ENCODE measurements around the gene RAD51B. TPM values are rescaled to one million over a fixed set of nuclear protein-coding genes. Genes with fewer than 3 reads are reported as not detected.

RAD51B gene
- total RNA-seq, 1 experiment from 2014 or later: 16.7 TPM

- Histone ChIP-seq H3K4ac (ENCODE audit: low read depth, low read length) (no peak overlapping the region), H3K79me2 (ENCODE audit: insufficient read depth, low read length) (no peaks in the 10 kb centered on the region), H2AK5ac (ENCODE audit: insufficient read length, low read length) (no peak overlapping the region), H2BK20ac (ENCODE audit: low read depth, low read length, poor library complexity, severe bottlenecking) (no peak overlapping the region), H3K56ac (ENCODE audit: insufficient read length, low read depth, low read length) (no peak overlapping the region), H3K27me3 (ENCODE audit: insufficient read depth, low read length) (no peaks in the 10 kb centered on the region), H2BK120ac (ENCODE audit: low read depth, low read length, poor library complexity, severe bottlenecking) (no peak overlapping the region), H2BK5ac (ENCODE audit: insufficient read length, low read length) (no peak overlapping the region), H3K9me3 (ENCODE audit: control insufficient read depth, low read depth, low read length) (no peaks in the 10 kb centered on the region), H3K14ac (ENCODE audit: insufficient read depth, low read length) (no peak overlapping the region), H2BK12ac (ENCODE audit: insufficient read length, low read depth, low read length) (no peak overlapping the region), H4K5ac (ENCODE audit: insufficient read length, low read depth, low read length) (no peak overlapping the region), H4K20me1 (ENCODE audit: control insufficient read depth, insufficient read depth, insufficient read length) (no peaks in the 10 kb centered on the region), H3K23me2 (ENCODE audit: insufficient read length, low read depth, low read length, poor library complexity, severe bottlenecking) (no peaks in the 10 kb centered on the region), H3K27ac (ENCODE audit: insufficient read length, low read depth, low read length) (no peak overlapping the region), H2BK15ac (ENCODE audit: low read depth, low read length) (no peak overlapping the region), H4K8ac (replicated peaks; ENCODE audit: insufficient read length, low read depth, low read length) (no peak overlapping the region), H3T11ph (ENCODE audit: low read length) (no peak overlapping the region), H3K4me1 (ENCODE audit: insufficient read depth, low read length) (0 out of 2 replicates have a peak, but pooled peaks cover 4% of the 10 kb centered on the region), H3K9ac (ENCODE audit: extremely low read depth, insufficient read length, low read length) (no peak overlapping the region), H3K79me1 (ENCODE audit: insufficient read depth, low read depth, low read length, poor library complexity, severe bottlenecking) (no peaks in the 10 kb centered on the region), H4K91ac (ENCODE audit: insufficient read length, low read depth, low read length) (no peak overlapping the region), H3K4me2 (ENCODE audit: insufficient read depth, insufficient read length, low read length) (no peak overlapping the region), H3K18ac (ENCODE audit: insufficient read length, low read depth, low read length) (no peak overlapping the region), H3K23ac (ENCODE audit: insufficient read length, low read depth, low read length) (no peak overlapping the region), H2AFZ (ENCODE audit: low read length) (no peak overlapping the region)
- H3K27ac Mint-ChIP-seq: no peak overlapping the region
- DNase-seq: no peak
- H3K4me3 Mint-ChIP-seq: no peak overlapping the region
- no CpG with 5 or more reads among the region's 1 CpG for WGBS (ENCODE audit: extremely low coverage, insufficient read length, low lambda C conversion rate)
- no peaks in the 10 kb centered on the region for H3K9me3 Mint-ChIP-seq
- H3K36me3 Mint-ChIP-seq (ENCODE audit: insufficient read depth in 1 of 3, low read depth in 3 of 3): no peaks in the 10 kb centered on the region
- H3K4me1 Mint-ChIP-seq: peaks cover 11 to 14% of the 10 kb centered on the region in 2 experiments
- TF ChIP-seq, protein P1, sequence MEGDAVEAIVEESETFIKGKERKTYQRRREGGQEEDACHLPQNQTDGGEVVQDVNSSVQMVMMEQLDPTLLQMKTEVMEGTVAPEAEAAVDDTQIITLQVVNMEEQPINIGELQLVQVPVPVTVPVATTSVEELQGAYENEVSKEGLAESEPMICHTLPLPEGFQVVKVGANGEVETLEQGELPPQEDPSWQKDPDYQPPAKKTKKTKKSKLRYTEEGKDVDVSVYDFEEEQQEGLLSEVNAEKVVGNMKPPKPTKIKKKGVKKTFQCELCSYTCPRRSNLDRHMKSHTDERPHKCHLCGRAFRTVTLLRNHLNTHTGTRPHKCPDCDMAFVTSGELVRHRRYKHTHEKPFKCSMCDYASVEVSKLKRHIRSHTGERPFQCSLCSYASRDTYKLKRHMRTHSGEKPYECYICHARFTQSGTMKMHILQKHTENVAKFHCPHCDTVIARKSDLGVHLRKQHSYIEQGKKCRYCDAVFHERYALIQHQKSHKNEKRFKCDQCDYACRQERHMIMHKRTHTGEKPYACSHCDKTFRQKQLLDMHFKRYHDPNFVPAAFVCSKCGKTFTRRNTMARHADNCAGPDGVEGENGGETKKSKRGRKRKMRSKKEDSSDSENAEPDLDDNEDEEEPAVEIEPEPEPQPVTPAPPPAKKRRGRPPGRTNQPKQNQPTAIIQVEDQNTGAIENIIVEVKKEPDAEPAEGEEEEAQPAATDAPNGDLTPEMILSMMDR (conservative IDR thresholded peaks at IDR 0.05): no peak
- no peaks in the 10 kb centered on the region for H3K27me3 Mint-ChIP-seq (ENCODE audit: low read depth)
Measured at GRCh38 chr14:68405961-68406360, 586.4 kb downstream of the RAD51B start.
